ENCODE data around the gene PLXNA1.

The PLXNA1 gene

DNA sequence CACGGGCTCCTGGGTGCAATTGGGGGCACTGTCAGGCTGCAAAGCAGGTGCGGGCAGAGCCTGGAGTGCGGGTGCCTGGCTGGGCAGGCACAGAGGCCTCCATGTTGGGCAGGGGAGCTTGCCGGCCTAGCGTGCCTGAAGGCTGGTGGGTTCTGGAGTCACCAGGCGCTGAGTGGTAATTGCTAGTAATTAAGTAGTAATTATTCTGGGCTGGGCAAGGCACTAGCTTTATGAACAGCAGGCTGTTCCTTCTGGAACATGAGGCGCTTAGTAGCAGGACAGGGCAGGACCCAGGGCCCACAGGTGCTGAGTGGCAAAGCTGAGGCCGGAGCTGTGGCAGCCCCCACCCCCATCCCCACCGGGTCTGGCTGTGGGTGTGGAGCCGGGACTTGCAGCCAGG, 25.3 kb downstream of the PLXNA1 start:
- H3K4me3 ChIP-seq (ENCODE audit: low read depth, low read length): no peak overlapping the region
- TF ChIP-seq, protein P1, sequence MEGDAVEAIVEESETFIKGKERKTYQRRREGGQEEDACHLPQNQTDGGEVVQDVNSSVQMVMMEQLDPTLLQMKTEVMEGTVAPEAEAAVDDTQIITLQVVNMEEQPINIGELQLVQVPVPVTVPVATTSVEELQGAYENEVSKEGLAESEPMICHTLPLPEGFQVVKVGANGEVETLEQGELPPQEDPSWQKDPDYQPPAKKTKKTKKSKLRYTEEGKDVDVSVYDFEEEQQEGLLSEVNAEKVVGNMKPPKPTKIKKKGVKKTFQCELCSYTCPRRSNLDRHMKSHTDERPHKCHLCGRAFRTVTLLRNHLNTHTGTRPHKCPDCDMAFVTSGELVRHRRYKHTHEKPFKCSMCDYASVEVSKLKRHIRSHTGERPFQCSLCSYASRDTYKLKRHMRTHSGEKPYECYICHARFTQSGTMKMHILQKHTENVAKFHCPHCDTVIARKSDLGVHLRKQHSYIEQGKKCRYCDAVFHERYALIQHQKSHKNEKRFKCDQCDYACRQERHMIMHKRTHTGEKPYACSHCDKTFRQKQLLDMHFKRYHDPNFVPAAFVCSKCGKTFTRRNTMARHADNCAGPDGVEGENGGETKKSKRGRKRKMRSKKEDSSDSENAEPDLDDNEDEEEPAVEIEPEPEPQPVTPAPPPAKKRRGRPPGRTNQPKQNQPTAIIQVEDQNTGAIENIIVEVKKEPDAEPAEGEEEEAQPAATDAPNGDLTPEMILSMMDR (IDR thresholded peaks at IDR 0.05; ENCODE audit: low read depth, low read length): no peak
- TF ChIP-seq MYC (IDR thresholded peaks at IDR 0.05; ENCODE audit: low read depth, low read length): no peak
- TF ChIP-seq POLR2A (IDR thresholded peaks at IDR 0.05; ENCODE audit: extremely low read depth, insufficient read length): no peak
- TF ChIP-seq, protein P2, sequence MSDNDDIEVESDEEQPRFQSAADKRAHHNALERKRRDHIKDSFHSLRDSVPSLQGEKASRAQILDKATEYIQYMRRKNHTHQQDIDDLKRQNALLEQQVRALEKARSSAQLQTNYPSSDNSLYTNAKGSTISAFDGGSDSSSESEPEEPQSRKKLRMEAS (IDR thresholded peaks at IDR 0.05; ENCODE audit: low read depth, low read length): no peak
- no peak for DNase-seq (ENCODE audit: low read depth)

DNA sequence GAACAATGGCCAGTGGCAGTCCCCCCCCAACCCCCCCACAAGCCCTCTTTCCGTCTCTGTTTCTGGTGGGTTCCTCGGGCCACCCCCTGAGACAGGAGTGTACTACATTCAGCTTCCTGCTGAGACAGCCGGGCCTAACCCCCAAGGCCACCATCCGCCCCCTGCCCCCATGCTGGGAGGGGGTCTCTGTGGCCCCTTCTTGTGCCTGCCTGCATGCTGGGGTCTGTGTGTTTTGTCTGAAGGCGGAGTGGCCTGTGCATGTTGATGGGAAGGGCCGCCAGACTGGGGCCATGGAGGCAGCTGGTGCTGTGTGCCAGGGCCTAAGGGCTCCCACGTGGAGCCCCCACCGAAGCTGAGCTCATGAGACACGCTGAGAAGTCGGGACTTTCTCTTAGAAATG, 26.6 kb downstream of the PLXNA1 start:
- DNase-seq (ENCODE audit: low read depth): no peak
- no peak overlapping the region for H3K4me3 ChIP-seq (ENCODE audit: low read depth, low read length)
- no peak for TF ChIP-seq MYC (IDR thresholded peaks at IDR 0.05; ENCODE audit: low read depth, low read length)
- TF ChIP-seq, protein P2 (IDR thresholded peaks at IDR 0.05; ENCODE audit: low read depth, low read length): no peak
- TF ChIP-seq, protein P1 (IDR thresholded peaks at IDR 0.05; ENCODE audit: low read depth, low read length): no peak
- TF ChIP-seq POLR2A (IDR thresholded peaks at IDR 0.05; ENCODE audit: extremely low read depth, insufficient read length): no peak

DNA sequence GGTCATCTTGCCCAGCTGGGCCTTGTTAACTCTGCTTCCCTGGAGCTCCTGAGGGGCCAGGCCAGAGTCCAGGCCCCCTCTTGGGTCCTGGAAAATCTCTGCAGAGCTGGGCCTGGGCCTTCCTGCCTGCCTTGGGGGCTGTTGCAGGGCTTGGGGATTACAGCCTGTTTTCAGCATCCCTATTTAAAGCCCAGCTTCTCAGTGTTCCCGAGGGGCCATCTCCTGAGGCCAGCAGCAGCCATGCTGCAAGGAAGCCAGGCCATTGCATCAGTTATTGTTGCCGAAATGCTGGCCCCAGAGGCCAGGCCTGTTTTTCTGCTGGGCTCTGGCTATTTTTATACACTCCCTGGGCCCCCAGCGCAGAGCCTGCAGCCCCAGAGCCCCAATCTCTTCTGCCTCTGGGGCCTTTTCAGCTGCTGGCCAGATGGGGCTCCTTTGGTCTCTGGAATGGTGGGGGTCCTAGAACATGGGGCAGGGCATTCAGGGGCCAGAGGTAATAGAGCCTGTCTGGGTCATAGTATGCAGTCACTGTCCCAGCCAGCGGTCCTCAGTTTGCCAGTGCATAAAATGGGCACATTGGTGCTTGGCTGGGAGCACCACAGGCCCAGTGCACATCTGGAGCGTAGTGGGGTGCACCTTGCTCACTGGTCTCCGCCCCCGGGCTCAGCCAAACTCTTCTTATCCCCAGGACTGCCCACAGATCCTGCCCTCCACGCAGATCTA, 28.5 kb downstream of the PLXNA1 start:
- no peak overlapping the region for H3K4me3 ChIP-seq (ENCODE audit: low read depth, low read length)
- TF ChIP-seq MYC (IDR thresholded peaks at IDR 0.05; ENCODE audit: low read depth, low read length) (no peak), POLR2A (IDR thresholded peaks at IDR 0.05; ENCODE audit: extremely low read depth, insufficient read length) (no peak)
- TF ChIP-seq, protein P1 (IDR thresholded peaks at IDR 0.05; ENCODE audit: low read depth, low read length): no peak
- TF ChIP-seq, protein P2 (IDR thresholded peaks at IDR 0.05; ENCODE audit: low read depth, low read length): no peak
- DNase-seq (ENCODE audit: low read depth): peak; percentile 71

DNA sequence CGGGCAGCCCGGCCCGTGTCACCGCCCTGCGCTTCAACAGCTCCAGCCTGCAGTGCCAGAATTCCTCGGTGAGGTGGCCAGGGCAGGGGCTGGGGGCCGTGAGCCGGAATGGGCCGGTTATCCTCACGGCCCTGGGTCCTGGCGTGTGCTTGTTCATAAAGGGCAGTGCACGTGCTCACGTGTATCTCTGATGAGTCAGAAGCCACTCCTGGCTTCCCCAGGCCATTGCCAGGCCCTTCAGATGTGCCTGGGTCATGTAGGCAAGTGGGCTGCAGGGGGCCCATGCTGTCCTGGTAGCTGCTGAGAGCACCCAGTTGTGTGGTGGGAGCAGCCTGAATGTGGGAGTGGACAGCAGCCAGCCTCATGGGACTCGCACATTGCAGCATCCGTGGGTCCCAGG, 29.2 kb downstream of the PLXNA1 start:
- no peak overlapping the region for H3K4me3 ChIP-seq (ENCODE audit: low read depth, low read length)
- DNase-seq (ENCODE audit: low read depth): peak; percentile 54
- TF ChIP-seq, protein P1 (IDR thresholded peaks at IDR 0.05; ENCODE audit: low read depth, low read length): no peak
- no peak for TF ChIP-seq MYC (IDR thresholded peaks at IDR 0.05; ENCODE audit: low read depth, low read length)
- TF ChIP-seq, protein P2 (IDR thresholded peaks at IDR 0.05; ENCODE audit: low read depth, low read length): no peak
- no peak for TF ChIP-seq POLR2A (IDR thresholded peaks at IDR 0.05; ENCODE audit: extremely low read depth, insufficient read length)

DNA sequence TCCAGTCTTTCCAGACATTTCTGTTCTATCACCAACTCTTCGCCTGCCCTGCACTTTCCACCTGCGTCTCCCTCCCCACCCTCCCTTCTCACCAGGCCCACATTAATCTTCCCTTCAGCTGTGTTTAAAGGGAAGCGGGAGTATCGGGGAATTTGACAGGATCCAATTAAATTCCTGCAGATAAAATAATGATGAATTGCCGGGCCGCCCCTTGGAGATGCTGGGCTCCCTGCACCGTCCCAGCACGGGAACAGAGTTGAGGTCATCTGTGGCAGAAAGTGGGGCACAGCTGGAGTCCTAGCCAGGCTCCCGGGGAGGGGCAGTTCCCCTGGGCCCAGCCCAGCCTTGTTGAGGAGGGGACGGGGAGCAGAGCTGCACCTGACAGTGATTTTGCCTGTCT, 30.3 kb downstream of the PLXNA1 start:
- DNase-seq (ENCODE audit: low read depth): no peak
- H3K4me3 ChIP-seq (ENCODE audit: low read depth, low read length): no peak overlapping the region
- TF ChIP-seq, protein P2 (IDR thresholded peaks at IDR 0.05; ENCODE audit: low read depth, low read length): no peak
- TF ChIP-seq, protein P1 (IDR thresholded peaks at IDR 0.05; ENCODE audit: low read depth, low read length): no peak
- TF ChIP-seq POLR2A (IDR thresholded peaks at IDR 0.05; ENCODE audit: extremely low read depth, insufficient read length): no peak
- no peak for TF ChIP-seq MYC (IDR thresholded peaks at IDR 0.05; ENCODE audit: low read depth, low read length)
